ENCODE results near the gene CLP1.
"Not testable (repeated sequence)": the region's sequence is repeated elsewhere in the genome, so short reads cannot be mapped to it uniquely, and the experiment has no call there.

The CLP1 gene

GRCh38 chr11:57674251-57674650 lies 16.7 kb downstream of the CLP1 start:
- H3K4me1 Mint-ChIP-seq: peaks cover 76% of the 10 kb centered on the region
- ATAC-seq: no peak
- H3K27me3 Mint-ChIP-seq: no peaks in the 10 kb centered on the region
- peak overlapping the region in 1 of 2 donors; percentile 82 for H3K27ac Mint-ChIP-seq
- no peaks in the 10 kb centered on the region for H3K9me3 Mint-ChIP-seq
- H3K4me3 Mint-ChIP-seq: peak overlapping the region in 1 of 2 donors; percentile 6
- DNase-seq: no peak

GRCh38 chr11:57675176-57675941 lies 17.8 kb downstream of the CLP1 start:
- Mint-ChIP-seq H3K4me3 (peak overlapping the region in 1 of 2 donors; percentile 9), H3K27ac (peak overlapping the region; percentile 27 to 70), H3K9me3 (no peaks in the 10 kb centered on the region), H3K27me3 (no peaks in the 10 kb centered on the region), H3K4me1 (peaks cover 76% of the 10 kb centered on the region)
- ATAC-seq (no peak), DNase-seq (no peak)

- peaks cover 56% of the 10 kb centered on the region for H3K4me1 Mint-ChIP-seq
- H3K9me3 Mint-ChIP-seq: no peaks in the 10 kb centered on the region
- no peak for DNase-seq
- H3K27me3 Mint-ChIP-seq: no peaks in the 10 kb centered on the region
- no peak overlapping the region for H3K27ac Mint-ChIP-seq
- ATAC-seq: no peak
- no peak overlapping the region for H3K4me3 Mint-ChIP-seq
Measured at GRCh38 chr11:57679396-57679795, 21.8 kb downstream of the CLP1 start.

GRCh38 chr11:57680552-57680874 lies 23.0 kb downstream of the CLP1 start:
- Mint-ChIP-seq H3K4me3 (peak overlapping the region in 1 of 2 donors; percentile 14), H3K4me1 (peaks cover 47% of the 10 kb centered on the region)

DNA sequence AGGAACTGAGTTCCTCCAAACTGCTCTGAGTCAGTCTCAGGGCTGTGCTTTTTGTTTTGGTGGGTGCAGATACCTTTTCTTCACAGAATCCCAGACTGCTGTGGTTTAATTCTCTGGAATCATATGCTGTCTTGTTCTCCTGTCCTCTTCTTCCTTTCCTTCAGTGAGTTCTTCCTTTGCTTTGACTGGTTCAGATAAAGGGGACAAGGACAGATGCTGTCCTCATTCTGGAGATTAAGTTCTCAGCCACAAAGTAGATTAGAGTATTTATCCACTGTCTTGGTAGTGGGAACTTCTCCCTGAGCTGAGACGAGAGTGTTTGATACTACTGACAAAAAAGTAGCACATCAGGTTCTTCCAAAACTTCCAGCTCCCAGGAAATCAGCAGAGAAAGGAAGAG lies 23.6 kb downstream of the CLP1 start:
- Mint-ChIP-seq H3K27me3 (no peaks in the 10 kb centered on the region), H3K4me1 (peaks cover 41% of the 10 kb centered on the region), H3K9me3 (no peaks in the 10 kb centered on the region), H3K27ac (peak overlapping the region in 1 of 2 donors; percentile 76), H3K4me3 (no peak overlapping the region)
- no peak for ATAC-seq
- no peak for DNase-seq

More at GRCh38 chr11:57680552-57680874, 23.0 kb downstream of the CLP1 start:
- Mint-ChIP-seq H3K27me3 (no peaks in the 10 kb centered on the region), H3K27ac (peak overlapping the region in 1 of 2 donors; percentile 76), H3K9me3 (no peaks in the 10 kb centered on the region)
- peak; percentile 66 for ATAC-seq
- DNase-seq: no peak

DNA sequence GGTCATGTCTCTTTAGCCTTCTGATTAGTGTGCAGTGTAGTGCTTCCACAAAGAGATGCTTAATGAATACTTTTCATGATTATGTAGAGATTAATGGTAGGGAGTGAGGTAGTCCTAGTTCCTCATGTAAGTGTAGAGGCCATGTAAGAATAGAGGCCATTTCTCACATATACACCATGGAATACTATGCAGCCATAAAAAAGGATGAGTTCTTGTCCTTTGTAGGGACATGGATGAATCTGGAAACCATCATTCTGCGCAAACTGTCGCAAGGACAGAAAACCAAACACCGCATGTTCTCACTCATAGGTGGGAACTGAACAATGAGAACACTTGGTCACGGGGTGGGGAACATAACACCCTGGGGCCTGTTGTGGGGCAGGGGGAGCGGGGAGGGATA lies 32.9 kb downstream of the CLP1 start:
- H3K4me1 Mint-ChIP-seq, DNase-seq, ATAC-seq, H3K27me3 Mint-ChIP-seq, H3K4me3 Mint-ChIP-seq, H3K9me3 Mint-ChIP-seq: not testable (repeated sequence)
- peak overlapping the region; percentile 40 to 72 for H3K27ac Mint-ChIP-seq

DNA sequence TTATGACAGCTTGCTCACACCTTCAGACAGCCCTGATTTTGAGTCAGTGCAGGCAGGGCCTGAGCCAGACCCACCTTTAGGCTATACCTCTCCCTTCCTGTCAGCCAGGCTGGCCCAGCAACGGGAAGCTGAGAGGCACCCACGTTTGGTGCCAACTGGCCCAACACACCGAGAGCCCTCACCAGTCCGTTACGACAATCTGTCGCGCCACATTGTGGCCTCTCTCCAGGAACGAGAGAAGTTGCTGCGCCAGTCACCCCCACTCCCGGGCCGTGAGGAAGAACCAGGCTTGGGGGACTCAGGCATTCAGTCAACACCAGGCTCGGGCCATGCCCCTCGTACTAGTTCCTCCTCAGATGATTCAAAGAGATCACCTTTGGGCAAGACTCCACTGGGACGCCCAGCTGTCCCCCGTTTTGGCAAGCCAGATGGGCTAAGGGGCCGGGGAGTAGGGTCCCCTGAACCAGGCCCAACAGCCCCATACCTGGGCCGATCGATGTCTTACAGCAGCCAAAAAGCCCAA lies 41.3 kb downstream of the CLP1 start:
- H3K27ac Mint-ChIP-seq: no peak overlapping the region
- ATAC-seq (peak; percentile 12), DNase-seq (no peak)
- H3K4me1 Mint-ChIP-seq: no peaks in the 10 kb centered on the region
- no peaks in the 10 kb centered on the region for H3K27me3 Mint-ChIP-seq
- no peak overlapping the region for H3K4me3 Mint-ChIP-seq
- no peaks in the 10 kb centered on the region for H3K9me3 Mint-ChIP-seq

DNA sequence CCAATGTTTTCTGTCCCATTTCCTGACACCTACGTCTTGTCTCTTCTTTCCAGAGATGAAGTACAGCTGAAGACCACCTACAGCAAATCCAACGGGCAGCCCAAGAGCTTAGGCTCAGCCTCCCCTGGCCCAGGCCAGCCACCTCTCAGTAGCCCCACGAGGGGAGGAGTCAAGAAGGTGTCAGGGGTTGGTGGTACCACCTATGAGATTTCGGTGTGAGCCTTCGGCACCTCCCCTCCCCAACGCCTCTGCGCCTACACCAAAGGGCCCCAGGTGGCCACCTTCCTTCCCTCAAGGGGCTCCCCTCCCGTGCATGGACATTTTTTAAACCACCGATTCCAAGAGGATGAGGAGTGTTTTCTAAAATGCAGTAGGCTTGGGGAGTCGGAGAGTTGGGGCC lies 42.3 kb downstream of the CLP1 start:
- ATAC-seq: no peak
- Mint-ChIP-seq H3K4me1 (no peaks in the 10 kb centered on the region), H3K4me3 (no peak overlapping the region), H3K9me3 (no peaks in the 10 kb centered on the region), H3K27ac (no peak overlapping the region), H3K27me3 (no peaks in the 10 kb centered on the region)
- DNase-seq: no peak

DNA sequence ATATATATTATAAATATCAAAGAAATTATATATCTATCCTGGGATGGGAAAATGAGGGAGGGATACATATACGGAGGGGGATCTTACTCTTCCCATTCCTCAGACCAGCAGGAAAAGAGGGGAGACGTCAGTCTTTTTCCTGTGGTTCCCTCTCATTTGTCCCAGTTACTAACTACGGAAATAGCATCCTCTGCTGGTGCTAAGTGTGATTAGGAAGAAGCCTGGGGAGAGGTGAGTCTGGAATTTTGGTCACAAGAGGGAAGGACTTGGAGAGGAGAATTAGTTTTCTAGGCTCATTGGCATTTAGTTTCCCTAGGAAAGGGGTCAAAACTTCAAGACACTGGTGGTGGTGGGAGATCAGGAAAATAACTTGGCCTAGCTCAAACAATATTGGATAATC lies 42.9 kb downstream of the CLP1 start:
- Mint-ChIP-seq H3K4me1 (no peaks in the 10 kb centered on the region), H3K9me3 (no peaks in the 10 kb centered on the region), H3K27ac (peak overlapping the region in 1 of 2 donors; percentile 8), H3K27me3 (no peaks in the 10 kb centered on the region), H3K4me3 (no peak overlapping the region)
- DNase-seq: no peak
- no peak for ATAC-seq

DNA sequence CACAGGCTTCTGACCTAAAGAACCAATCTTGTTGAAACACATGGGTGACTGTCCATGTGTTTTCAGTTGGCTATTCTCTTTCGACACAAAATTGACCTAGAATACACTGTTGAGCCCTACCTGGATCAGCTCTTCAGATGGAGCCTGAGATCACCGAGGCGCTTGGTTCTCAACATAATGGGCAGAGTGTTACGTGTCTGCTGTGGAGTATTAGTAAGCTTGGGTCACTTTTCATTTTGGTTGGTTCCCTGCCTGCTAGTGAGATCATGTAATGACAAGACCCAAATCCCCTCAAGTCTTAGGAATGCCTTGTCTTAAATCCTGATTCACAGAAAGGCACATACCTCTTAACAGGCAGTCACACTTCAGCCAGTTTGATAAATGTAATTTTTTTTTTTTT lies 45.8 kb downstream of the CLP1 start:
- Mint-ChIP-seq H3K4me3 (no peak overlapping the region), H3K27me3 (no peaks in the 10 kb centered on the region), H3K9me3 (no peaks in the 10 kb centered on the region), H3K4me1 (peaks cover 4% of the 10 kb centered on the region), H3K27ac (peak overlapping the region; percentile 67 to 84)
- no peak for DNase-seq
- no peak for ATAC-seq

GRCh38 chr11:57704932-57705331 lies 47.4 kb downstream of the CLP1 start:
- no peaks in the 10 kb centered on the region for H3K27me3 Mint-ChIP-seq
- ATAC-seq: no peak
- DNase-seq: no peak
- H3K9me3 Mint-ChIP-seq: no peaks in the 10 kb centered on the region
- H3K4me1 Mint-ChIP-seq: peaks cover 20% of the 10 kb centered on the region
- no peak overlapping the region for H3K4me3 Mint-ChIP-seq
- peak overlapping the region in 1 of 2 donors; percentile 27 for H3K27ac Mint-ChIP-seq

DNA sequence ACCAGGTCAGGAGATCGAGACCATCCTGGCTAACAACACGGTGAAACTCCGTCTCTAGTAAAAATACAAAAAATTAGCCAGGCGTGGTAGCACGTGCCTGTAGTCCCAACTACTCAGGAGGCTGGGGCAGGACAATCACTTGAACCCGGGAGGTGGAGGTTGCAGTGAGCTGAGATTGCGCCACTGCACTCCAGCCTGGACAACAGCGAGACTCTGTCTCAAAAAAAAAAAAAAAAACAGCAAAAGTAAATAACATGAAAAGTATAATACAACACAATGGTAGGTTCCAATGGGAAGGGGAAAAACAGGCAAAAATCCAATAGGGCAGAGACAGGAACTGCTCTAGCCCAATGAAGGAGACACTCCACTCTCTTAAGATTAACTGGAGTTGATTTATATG lies 47.9 kb downstream of the CLP1 start:
- H3K4me1 Mint-ChIP-seq: peaks cover 25% of the 10 kb centered on the region
- not testable (repeated sequence) for H3K9me3 Mint-ChIP-seq, H3K27ac Mint-ChIP-seq, ATAC-seq, H3K27me3 Mint-ChIP-seq, DNase-seq, H3K4me3 Mint-ChIP-seq

DNA sequence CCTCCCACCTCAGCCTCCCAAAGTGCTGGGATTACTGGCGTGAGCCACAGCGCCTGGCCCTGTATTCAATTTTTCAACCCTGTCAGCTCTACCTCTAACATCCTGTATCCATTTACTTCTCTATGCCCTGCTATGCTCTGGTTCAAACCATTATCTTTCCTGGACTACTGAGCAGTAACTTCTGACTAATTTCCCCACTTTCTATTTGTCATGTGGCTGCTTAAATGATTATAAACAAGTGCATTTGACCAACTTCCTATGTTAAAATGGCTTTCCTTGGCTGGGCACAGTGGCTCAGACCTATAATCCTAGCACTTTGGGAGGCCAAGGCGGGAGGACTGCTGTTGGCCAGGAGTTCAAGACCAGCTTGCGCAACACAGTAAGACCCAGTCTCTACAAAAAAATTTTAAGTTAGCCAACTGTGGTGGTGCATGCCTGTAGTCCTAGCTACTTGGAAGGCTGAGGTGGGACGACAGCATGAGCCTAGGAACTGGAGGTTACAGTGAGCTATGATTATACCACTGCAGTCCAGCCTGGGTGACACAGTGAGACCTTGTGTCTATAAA lies 52.3 kb downstream of the CLP1 start:
- DNase-seq (no peak), ATAC-seq (no peak)
- peak overlapping the region in 1 of 2 donors; percentile 2 for H3K4me3 Mint-ChIP-seq
- no peak overlapping the region for H3K27ac Mint-ChIP-seq
- H3K27me3 Mint-ChIP-seq: no peaks in the 10 kb centered on the region
- H3K9me3 Mint-ChIP-seq: no peaks in the 10 kb centered on the region
- peaks cover 57% of the 10 kb centered on the region for H3K4me1 Mint-ChIP-seq

Data from stimulated activated naive CD8-positive, alpha-beta T cell treated with anti-CD3 and anti-CD28 coated beads, Interleukin-15, amount 100 ng/mL, for 72 hours (primary cell).